Smooth muscle cell (in vitro differentiated cells): ENCODE results near the gene SNX8. TPM values are rescaled to one million over a fixed set of nuclear protein-coding genes. Genes with fewer than 3 reads are reported as not detected.
"Not testable (repeated sequence)": the region's sequence is repeated elsewhere in the genome, so short reads cannot be mapped to it uniquely, and the experiment has no call there.

Experiments used
- DNase-seq: peaks from one replicate; lab custom pipeline; 2025; ENCODE audit not compliant: unreplicated experiment; lab: John Stamatoyannopoulos, UW
- H2AFZ ChIP-seq: fragments of 200-600 bp; sonication (generic); 2 replicates; pipeline ENCODE4 v1.6.0; 2016; ENCODE audit warnings: antibody characterized with exemption, low read depth, mild to moderate bottlenecking
- H3F3A ChIP-seq: fragments of 200-600 bp; sonication (generic); 2 replicates; pipeline ENCODE4 v1.6.0; 2017; ENCODE audit warnings: antibody characterized with exemption, low read depth
- H3K27ac ChIP-seq: fragments of 200-600 bp; sonication (generic); 2 replicates; pipeline ENCODE4 v1.5.1; 2016; ENCODE audit warnings: low read depth, mild to moderate bottlenecking
- H3K27me3 ChIP-seq: fragments of 200-600 bp; sonication (generic); 2 replicates; pipeline ENCODE4 v1.6.1; 2016; ENCODE audit warnings: low read depth, mild to moderate bottlenecking
- H3K36me3 ChIP-seq: fragments of 200-600 bp; sonication (generic); 2 replicates; pipeline ENCODE4 v1.5.1; 2016; ENCODE audit warnings: low read depth
- H3K4me1 ChIP-seq: fragments of 200-600 bp; sonication (generic); 2 replicates; pipeline ENCODE4 v1.5.1; 2016; ENCODE audit warnings: low read depth
- H3K4me2 ChIP-seq: fragments of 200-600 bp; sonication (generic); 2 replicates; pipeline ENCODE4 v1.6.0; 2016; ENCODE audit warnings: mild to moderate bottlenecking
- H3K4me3 ChIP-seq: fragments of 200-600 bp; sonication (generic); 2 replicates; pipeline ENCODE4 v1.5.1; 2016; ENCODE audit warnings: mild to moderate bottlenecking
- H3K79me2 ChIP-seq: fragments of 200-600 bp; sonication (generic); 2 replicates; pipeline ENCODE4 v1.6.0; 2016; ENCODE audit warnings: low read depth, mild to moderate bottlenecking
- H3K9ac ChIP-seq: fragments of 200-600 bp; sonication (generic); 2 replicates; pipeline ENCODE4 v1.6.0; 2016; ENCODE audit warnings: low read depth
- H3K9me3 ChIP-seq: fragments of 200-600 bp; sonication (generic); replicated peaks from 2 replicates; pipeline ENCODE4 v1.5.1; 2016; ENCODE audit warnings: low read depth
- H4K20me1 ChIP-seq: fragments of 200-600 bp; sonication (generic); 2 replicates; pipeline ENCODE4 v1.6.0; 2016; ENCODE audit warnings: low read depth
- WGBS: methylation state at CpG from one replicate; pipeline ENCODE4 v1.1.7; 2016; ENCODE audit warnings: low lambda C conversion rate; 5-methylcytosine and 5-hydroxymethylcytosine counted together
- polyA plus RNA-seq: library from polyadenylated mRNA; unstranded; fragments of >200 nt; fragmentation: Nextera tagmentation; extraction: Ambion mirVana; gene quantifications from 2 replicates; pipeline ENCODE4 v1.2.1, GENCODE V29; 2016
- total RNA-seq: library from RNA; depleted of rRNA; stranded (reverse); fragments of >200 nt; gene quantifications from 2 replicates; pipeline ENCODE4 v1.2.3, GENCODE V29; 2014
- TF ChIP-seq, protein P1 (sequence below): fragments of 200-600 bp; sonication (generic); IDR thresholded peaks from 2 replicates; pipeline ENCODE4 v1.5.1; 2017; ENCODE audit warnings: borderline replicate concordance, mild to moderate bottlenecking, antibody characterized with exemption; ENCODE audit not compliant: insufficient read depth, poor library complexity, severe bottlenecking

SNX8 gene
- total and polyA plus RNA-seq, 2 experiments from 2014 or later: 46.9 to 49.9 TPM

DNA sequence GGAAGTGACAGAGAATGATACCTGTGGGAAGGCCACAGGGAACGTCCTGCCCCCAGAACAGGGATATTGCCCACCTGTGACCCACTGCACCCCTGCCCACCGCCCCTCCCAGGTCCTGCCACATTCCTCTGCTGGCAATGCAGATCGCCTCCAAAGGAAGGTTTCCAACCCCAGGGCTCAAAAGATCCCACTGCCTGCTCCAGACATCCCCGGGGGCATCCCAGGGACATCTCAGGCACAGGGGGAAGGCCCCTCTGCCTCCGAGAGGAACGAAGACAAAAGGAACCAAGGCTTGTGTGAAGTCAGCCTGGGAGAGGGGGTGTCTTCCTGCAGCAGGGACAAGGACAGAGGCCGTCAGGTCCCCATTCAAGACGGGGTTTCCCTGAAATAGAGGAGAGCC, 43.7 kb downstream of the SNX8 start:
- Histone ChIP-seq H3K4me3 (no peak overlapping the region), H3F3A (no peaks in the 10 kb centered on the region), H2AFZ (no peak overlapping the region), H4K20me1 (no peaks in the 10 kb centered on the region), H3K27ac (no peak overlapping the region), H3K4me2 (no peak overlapping the region), H3K9ac (no peak overlapping the region), H3K79me2 (no peaks in the 10 kb centered on the region), H3K27me3 (no peaks in the 10 kb centered on the region), H3K36me3 (no peaks in the 10 kb centered on the region), H3K9me3 (no peaks in the 10 kb centered on the region), H3K4me1 (peaks cover 16% of the 10 kb centered on the region)
- DNase-seq: no peak
- TF ChIP-seq, protein P1, sequence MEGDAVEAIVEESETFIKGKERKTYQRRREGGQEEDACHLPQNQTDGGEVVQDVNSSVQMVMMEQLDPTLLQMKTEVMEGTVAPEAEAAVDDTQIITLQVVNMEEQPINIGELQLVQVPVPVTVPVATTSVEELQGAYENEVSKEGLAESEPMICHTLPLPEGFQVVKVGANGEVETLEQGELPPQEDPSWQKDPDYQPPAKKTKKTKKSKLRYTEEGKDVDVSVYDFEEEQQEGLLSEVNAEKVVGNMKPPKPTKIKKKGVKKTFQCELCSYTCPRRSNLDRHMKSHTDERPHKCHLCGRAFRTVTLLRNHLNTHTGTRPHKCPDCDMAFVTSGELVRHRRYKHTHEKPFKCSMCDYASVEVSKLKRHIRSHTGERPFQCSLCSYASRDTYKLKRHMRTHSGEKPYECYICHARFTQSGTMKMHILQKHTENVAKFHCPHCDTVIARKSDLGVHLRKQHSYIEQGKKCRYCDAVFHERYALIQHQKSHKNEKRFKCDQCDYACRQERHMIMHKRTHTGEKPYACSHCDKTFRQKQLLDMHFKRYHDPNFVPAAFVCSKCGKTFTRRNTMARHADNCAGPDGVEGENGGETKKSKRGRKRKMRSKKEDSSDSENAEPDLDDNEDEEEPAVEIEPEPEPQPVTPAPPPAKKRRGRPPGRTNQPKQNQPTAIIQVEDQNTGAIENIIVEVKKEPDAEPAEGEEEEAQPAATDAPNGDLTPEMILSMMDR: no peak
- 90% methylated on average over 8 of the region's 8 CpGs for WGBS

DNA sequence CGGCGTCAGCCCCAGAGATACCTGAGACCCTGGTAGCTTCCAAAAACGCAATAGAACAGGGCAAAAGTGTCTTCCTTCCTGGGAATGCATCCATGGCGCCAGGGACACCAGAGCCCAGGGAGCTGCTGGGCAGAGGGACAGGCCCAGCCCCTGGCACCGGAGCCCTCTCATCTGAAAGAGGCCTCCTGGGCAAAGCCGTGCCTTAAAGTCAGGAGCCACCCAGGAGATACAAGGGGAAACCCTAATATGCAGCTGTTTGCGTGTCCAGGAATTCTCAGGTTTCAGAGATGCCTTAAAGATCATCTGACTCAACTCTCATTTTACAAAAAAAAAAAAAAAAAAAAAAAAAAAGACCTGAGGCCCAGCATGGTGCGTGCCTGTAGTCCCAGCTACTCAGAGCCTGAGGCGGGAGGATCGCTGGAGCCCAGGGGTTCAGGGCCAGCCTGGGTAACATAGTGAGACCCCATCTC, 44.2 kb downstream of the SNX8 start:
- no peak overlapping the region for H3K27ac ChIP-seq
- H3K4me3 ChIP-seq: no peak overlapping the region
- DNase-seq: no peak
- 86% methylated on average over 10 of the region's 10 CpGs for WGBS
- no peaks in the 10 kb centered on the region for H3K9me3 ChIP-seq
- H3K9ac ChIP-seq: no peak overlapping the region
- TF ChIP-seq, protein P1: no peak
- no peak overlapping the region for H3K4me2 ChIP-seq
- peaks cover 16% of the 10 kb centered on the region for H3K4me1 ChIP-seq
- no peaks in the 10 kb centered on the region for H3F3A ChIP-seq
- no peaks in the 10 kb centered on the region for H3K27me3 ChIP-seq
- no peak overlapping the region for H2AFZ ChIP-seq
- H3K79me2 ChIP-seq: no peaks in the 10 kb centered on the region
- H4K20me1 ChIP-seq: no peaks in the 10 kb centered on the region
- no peaks in the 10 kb centered on the region for H3K36me3 ChIP-seq

DNA sequence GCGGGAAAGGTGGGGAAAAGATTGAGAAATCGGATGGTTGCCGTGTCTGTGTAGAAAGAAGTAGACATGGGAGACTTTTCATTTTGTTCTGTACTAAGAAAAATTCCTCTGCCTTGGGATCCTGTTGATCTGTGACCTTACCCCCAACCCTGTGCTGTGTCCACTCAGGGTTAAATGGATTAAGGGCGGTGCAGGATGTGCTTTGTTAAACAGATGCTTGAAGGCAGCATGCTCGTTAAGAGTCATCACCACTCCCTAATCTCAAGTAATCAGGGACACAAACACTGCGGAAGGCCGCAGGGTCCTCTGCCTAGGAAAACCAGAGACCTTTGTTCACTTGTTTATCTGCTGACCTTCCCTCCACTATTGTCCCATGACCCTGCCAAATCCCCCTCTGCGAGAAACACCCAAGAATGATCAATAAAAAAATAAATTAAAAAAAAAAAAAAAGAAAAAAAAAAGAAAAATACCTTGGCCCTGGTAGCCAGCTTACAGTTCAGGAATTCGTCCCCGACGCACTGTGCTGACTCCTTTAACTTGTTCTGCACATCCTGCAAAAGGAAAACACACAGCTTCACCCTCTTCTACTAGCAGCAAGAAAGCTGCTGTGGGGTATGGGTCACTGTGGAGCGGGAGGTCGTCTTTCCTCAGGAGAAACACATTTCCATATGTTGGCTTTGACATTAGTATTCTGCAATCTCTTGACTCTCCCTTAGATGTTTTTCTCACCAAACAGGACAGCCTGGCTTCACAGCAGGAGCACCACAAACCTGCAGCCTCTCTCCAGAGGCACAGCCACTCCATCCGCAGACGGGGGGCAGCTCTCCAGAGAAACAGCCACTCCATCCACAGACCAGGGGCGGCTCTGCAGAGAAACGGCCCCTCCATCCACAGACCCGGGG, 44.9 kb downstream of the SNX8 start:
- not testable (repeated sequence) for H3K9ac ChIP-seq, H3F3A ChIP-seq, H3K9me3 ChIP-seq, H2AFZ ChIP-seq, H3K4me3 ChIP-seq, H4K20me1 ChIP-seq, H3K36me3 ChIP-seq, H3K27me3 ChIP-seq, H3K4me2 ChIP-seq, H3K79me2 ChIP-seq, DNase-seq, H3K27ac ChIP-seq
- H3K4me1 ChIP-seq: peaks cover 16% of the 10 kb centered on the region
- 70% methylated on average over 11 of the region's 18 CpGs for WGBS

DNA sequence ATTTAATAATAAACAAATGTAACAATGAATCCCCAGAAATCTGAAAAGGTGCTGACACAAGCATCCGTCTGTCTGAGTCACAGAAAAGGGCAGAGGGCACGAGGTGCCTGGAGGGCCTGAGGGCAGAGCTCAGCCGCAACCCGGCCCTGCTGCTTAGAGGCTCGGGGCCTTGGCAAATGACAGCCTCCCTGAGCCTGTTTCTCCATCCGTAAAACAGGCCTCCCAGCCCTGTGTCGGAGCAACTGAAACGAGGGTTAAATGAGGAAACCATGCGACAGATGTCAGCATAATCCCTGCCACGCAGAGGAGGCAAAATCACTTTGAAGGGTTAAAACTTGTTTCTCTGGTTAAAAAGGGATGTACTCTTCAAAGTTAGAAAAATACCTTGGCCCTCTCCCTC, 47.3 kb downstream of the SNX8 start:
- H3K9ac ChIP-seq: no peak overlapping the region
- no peaks in the 10 kb centered on the region for H3K36me3 ChIP-seq
- H3K4me3 ChIP-seq: no peak overlapping the region
- H2AFZ ChIP-seq: no peak overlapping the region
- H3K4me1 ChIP-seq: peaks cover 16% of the 10 kb centered on the region
- no peaks in the 10 kb centered on the region for H4K20me1 ChIP-seq
- H3K9me3 ChIP-seq: no peaks in the 10 kb centered on the region
- TF ChIP-seq, protein P1: no peak
- H3K79me2 ChIP-seq: no peaks in the 10 kb centered on the region
- no peaks in the 10 kb centered on the region for H3K27me3 ChIP-seq
- no peaks in the 10 kb centered on the region for H3F3A ChIP-seq
- no peak overlapping the region for H3K27ac ChIP-seq
- H3K4me2 ChIP-seq: no peak overlapping the region
- 65% methylated on average over 10 of the region's 10 CpGs for WGBS
- no peak for DNase-seq
